Stimulated activated CD4-positive, alpha-beta T cell treated with anti-CD3 and anti-CD28 coated beads, Interleukin-15, amount 100 ng/mL, for 24 hours (primary cell): ENCODE data around the gene MRTO4.
"Not testable (repeated sequence)": the region's sequence is repeated elsewhere in the genome, so short reads cannot be mapped to it uniquely, and the experiment has no call there.

Experiments
- DNase-seq: peaks from one replicate; pipeline ENCODE4 v3.0.0-alpha.2; 2020

The MRTO4 gene

DNA sequence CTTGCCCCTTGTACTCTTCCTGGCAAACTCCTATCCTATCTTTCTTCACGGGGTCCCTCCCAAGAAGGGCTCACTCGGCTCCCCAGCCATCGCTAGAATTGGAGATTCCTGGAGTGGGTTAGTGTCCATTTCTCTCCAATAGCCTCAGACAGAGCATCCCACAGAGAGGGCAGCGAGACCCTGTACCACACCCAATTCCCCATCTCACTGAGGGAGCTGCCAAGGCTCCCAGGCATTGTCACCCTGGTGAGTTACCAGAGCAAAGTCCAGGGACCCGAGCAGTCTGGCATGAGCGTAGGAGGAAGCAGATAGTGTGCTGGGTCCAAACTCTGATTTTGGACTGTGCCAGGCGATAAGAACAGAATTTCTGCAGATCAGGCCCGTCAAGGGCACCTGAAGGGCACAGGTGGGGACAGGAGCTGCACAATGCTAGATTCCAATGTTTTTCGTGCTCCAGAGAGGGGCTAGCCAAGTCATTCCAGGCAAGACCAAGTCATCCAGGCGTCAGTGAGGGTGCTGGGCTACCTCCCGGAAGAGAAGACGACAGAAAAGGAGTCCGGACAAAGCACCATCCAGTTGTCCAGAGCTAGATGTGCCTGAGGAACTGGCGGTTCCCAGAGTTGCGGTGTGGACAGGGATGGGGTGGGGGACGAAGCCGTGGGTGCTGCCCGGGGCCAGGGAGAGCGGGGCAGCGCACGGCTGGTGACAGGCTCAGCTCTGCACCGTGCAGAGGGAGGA lies 21.7 kb downstream of the MRTO4 start:
- no peak for DNase-seq

DNA sequence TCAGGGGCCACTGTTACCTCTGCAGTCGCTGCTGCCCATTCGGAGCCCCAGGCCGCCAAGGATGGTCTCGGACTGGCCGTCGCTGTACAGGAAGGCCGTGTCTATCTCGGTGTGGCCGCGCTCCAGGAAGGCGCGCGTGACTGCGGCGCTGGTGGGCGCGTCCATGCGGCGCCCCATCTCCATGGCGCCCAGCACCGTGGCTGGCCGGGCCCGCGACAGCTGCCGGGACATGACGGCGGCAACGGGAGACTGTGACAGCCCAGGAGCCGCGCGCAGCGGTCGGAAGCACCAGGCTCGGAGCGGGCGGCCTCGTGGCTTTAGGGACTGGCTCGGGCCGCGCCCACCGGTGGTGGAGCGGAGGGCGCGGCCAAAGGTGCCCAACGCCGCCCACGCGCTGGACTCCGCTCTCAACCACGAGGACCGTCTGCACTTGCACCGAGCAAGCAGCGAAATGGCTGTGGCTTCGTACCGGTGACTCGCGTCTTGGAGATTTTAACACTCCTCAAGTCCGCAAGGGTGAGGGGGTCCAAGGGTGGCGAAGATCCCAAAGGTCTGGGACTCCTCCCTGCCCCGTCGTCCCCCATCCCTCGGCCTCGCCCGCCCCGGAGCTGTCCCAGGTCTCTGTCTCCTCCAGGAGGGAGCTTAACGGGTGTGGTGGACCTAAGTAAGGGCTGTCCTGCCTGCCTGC lies 22.4 kb downstream of the MRTO4 start:
- DNase-seq = not testable (repeated sequence)

DNA sequence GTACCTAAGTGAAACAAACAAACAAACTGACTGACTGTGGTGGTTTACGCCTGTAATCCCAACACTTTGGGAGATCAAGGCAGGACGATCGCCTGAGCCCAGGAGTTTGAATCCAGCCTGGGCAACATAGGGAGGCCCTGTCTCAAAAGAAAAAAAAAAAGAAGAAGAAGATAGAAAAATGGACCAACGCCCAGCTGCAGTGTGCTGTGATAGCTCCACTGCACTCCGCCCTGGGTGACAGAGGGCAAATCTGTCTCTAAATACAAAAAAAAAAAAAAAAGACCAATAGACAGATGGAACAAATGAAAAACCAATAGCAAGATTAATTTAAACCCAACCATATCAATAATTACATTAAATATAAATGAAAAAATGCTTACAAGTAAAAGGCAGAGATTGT lies 23.0 kb downstream of the MRTO4 start:
- DNase-seq = no peak

DNA sequence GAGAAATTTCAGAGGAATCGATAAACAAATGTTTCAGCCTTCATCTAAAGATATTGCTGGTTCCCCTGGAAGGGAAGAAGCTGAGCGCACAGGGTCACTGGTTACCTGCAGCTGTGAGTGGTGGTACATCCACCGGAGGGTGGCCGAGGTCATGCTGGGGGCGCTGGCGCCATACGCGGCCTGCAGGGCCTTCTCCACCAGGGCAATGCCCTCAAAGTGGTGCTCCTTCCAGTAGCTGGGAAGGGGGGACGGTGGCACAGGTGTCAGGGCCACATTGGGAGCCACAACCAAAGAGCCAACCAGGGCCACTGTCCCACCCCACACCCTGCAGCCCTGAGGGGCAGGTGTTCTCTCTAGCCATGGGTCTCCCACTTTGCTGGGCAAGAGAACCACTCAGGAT lies 32.3 kb downstream of the MRTO4 start:
- DNase-seq = no peak

DNA sequence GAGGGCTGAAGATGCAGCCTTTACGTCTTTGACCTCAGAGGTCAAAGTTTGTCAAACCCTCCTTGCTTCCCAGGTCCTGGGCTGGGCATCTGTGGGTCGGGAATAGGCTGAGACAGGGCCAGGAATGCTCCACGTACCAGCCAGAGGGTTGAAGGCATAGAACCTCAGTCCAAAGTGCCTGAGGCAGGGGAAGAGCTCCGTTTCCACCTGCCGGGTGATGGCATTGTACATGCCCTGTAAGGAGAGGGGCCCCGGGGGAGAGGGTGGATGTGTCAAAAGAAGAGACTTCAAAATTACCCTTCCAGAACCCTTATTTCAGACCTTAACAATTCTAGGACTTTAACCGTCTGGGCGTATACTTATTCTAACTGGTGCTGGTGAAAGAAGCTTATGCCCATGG lies 33.3 kb downstream of the MRTO4 start:
- DNase-seq = no peak

DNA sequence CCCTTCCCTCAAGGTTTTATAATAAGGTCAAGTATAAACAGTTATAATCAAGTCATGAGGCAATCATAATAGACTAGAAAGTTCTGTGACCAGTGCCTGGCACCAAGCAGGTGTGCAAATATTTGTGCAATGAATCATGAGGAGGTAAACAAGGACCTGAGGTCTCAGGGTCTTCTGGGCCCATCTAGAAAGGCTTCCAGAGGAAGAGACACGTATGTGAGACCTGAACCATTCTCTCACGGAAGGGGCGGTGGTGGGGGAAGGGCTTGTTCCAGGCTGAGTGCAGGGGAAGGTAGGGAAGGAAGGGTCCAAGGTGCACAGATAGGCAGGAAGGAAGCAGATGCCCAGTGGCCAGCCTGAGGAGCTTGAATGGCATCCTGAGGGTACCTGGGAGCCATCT lies 33.8 kb downstream of the MRTO4 start:
- not testable (repeated sequence) for DNase-seq

DNA sequence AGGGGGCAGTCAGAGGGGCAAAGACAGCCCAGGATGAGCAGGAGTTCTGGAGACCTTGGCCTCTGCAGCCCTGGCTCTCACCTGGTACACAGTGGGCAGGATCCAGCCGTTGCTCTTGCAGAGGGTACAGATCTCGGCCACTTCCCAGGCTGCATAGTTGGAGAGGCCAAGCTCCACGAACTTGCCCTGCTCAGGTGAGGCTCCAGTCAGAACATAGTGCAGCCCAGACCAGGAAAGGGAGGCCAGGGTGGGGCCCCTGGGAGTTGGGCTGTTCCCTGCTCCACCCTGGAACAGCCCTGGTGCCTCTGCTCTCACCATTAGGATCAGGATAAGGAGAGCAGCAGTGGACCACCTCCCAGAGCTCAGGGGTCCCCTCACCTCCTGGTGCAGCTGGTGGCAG lies 34.2 kb downstream of the MRTO4 start:
- not testable (repeated sequence) for DNase-seq

DNA sequence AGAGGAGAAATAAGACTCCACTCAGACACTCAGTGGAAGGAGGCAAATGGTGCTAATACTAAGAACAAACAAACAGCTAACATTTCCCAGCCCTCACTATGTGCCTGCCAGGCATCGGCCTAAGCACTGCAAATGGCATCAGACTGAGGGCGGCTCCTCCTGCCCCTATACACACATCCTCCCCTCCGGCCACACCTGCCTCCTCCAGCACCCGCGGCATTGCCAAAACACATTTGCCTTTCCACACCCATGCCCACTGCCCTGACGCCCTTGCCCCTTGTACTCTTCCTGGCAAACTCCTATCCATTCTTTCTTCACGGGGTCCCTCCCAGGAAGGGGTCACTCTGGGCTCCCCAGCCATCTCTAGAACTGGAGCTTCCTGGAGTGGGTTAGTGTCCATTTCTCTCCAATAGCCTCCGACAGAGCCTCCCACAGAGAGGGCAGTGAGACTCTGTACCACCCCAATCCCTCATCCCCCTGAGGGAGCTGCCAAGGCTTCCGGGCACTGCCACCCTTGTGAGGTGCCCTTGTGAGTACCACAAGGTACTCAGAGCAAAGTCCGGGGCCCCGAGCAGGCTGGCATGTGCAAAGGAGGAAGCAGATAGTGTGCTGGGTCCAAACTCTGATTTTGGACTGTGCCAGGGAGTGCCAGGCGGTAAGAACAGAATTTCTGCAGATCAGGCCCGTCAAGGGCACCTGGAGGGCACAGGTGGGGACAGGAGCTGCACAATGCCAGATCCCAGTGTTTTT lies 36.0 kb downstream of the MRTO4 start:
- DNase-seq = no peak

DNA sequence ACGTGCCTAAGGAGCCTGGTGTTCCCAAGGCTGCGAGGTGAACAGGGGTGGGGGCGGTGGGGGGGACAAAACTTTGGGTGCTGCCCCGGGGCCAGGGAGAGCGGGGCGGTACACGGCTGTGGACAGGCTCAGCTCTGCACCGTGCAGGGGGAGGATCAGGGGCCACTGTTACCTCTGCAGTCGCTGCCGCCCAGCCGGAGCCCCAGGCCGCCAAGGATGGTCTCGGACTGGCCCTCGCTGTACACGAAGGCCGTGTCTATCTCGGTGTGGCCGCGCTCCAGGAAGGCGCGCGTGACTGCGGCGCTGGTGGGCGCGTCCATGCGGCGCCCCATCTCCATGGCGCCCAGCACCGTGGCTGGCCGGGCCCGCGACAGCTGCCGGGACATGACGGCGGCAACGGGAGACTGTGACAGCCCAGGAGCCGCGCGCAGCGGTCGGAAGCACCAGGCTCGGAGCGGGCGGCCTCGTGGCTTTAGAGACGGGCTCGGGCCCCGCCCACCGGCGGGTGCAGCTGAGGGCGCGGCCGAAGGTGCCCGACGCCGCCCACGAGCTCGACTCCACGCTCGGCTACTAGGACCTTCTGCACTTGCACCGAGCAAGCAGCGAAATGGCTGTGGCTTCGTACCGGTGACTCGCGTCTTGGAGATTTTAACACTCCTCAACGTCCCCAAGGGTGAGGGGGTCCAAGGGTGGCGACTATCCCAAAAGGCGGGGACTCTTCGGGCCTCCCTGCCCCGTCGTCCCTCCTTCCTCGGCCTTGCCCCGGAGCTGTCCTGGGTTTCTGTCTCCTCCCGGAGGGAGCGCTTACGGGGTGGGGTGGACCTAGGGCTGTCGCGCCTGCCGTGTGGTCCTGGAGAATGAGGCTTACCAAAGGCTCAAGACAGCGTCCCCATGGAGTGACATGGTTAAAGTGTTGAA lies 37.0 kb downstream of the MRTO4 start, which contains the start of gene AKR7A3:
TSS of gene AKR7A3 (minus strand) at position 447 of the 918 bp plus-strand sequence. CDS start at position 386, 61 bp downstream.
- DNase-seq = peak; percentile 82

DNA sequence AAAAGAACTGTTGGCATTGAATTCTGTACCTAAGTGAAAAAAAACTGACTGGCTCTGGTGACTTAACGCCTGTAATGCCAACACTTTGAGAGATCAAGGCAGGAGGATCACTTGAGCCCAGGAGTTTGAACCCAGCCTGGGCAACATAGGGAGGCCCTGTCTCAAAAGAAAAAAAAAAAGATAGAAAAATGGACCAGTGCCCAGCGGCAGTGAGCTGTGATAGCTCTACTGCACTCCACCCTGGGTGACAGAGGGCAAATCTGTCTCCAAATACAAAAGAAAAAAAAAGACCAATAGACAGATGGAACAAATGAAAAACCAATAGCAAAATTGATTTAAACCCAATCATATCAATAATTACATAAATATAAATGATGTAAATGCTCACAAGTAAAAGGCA lies 37.6 kb downstream of the MRTO4 start:
- DNase-seq = no peak

DNA sequence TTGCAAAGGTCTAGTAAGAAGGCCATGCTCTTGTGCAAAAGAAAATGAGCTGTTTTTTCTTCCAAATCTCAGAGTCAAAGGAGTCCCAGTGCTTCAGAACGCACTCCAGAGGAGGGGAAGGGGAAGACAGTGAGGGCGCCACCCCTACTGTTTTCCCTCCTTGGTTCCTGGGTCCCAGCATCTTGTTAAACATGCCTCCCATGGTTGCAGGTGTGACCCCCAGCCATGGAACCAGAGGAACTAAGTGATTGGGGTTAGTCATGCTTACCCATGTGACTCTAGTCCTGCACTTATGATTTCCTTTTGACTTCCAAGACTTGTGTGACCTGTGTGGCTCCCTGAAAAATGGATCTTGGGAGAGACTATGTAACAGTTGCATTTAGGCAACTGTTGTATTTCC lies 43.0 kb downstream of the MRTO4 start:
- DNase-seq = no peak

DNA sequence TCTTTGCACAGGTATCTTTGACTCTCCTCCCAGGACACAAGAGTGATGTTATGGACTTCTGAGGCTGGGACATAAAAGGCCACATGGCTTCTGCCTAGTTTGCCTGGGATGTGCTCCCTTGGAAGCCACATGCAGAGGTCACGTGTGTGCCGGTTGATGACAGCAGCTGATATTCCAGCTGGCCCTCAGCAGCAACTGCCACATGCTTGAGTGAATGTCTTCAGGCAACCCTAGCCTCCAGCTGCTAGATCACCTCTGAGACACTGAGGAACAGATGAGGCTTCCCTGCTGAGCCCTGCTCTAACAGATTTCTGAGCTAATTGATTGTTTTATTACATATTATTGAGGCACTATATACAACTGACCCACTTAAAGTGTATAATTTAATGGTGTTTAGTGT lies 48.6 kb downstream of the MRTO4 start:
- no peak for DNase-seq

DNA sequence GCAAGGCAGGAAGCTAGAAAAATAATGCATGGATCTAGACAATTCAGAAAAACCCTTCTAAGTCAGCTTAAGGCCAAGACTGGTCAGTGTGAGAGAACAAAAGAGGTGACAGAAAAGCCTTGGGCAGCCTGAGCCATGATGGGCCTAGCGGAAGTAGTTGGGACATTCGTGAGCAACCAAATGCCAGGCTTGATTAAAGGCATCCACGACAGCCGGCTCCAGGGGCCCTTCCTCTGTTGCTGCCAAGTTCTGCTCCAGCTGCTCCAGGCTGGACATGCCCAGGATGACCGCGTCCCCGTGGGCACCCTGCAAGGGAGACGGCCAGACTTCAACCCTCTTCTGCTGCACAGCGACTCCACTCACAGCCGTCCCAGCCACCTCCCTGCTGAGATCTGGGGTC lies 52.5 kb downstream of the MRTO4 start:
- DNase-seq = not testable (repeated sequence)

DNA sequence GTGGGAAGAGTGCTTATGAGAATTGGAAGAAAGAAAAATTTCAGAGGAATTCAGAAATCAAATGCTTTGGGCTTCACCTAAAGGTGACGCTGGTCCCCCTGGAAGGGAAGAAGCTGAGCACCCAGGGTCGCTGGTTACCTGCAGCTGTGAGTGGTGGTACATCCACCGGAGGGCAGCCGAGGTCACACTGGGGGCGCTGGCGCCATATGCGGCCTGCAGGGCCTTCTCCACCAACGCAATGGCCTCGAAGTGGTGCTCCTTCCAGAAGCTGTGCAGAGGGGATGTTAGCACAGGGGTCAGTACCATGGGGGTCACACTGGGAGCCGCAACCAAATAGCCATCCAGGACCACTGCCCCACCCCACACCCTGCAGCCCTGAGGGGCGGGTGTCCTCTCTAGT lies 54.3 kb downstream of the MRTO4 start:
- no peak for DNase-seq

DNA sequence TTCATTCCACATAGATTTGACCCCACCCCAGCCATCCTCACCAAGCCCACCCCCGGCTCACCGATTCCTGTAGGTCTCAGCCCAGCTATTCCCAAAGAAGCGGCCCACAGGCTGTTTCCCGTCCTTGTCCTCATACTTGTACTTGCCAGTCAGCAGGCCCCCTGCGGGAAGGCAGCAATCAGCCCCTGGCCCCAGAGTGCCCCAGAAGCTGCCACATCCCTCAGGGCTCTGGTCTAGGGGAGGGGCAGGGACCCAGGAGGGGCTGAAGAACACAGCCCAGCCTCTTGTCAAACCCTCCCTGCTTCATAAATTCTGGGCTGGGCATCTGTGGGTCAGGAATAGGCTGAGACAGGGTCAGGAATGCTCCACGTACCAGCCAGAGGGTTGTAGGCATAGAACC lies 55.3 kb downstream of the MRTO4 start:
- no peak for DNase-seq

DNA sequence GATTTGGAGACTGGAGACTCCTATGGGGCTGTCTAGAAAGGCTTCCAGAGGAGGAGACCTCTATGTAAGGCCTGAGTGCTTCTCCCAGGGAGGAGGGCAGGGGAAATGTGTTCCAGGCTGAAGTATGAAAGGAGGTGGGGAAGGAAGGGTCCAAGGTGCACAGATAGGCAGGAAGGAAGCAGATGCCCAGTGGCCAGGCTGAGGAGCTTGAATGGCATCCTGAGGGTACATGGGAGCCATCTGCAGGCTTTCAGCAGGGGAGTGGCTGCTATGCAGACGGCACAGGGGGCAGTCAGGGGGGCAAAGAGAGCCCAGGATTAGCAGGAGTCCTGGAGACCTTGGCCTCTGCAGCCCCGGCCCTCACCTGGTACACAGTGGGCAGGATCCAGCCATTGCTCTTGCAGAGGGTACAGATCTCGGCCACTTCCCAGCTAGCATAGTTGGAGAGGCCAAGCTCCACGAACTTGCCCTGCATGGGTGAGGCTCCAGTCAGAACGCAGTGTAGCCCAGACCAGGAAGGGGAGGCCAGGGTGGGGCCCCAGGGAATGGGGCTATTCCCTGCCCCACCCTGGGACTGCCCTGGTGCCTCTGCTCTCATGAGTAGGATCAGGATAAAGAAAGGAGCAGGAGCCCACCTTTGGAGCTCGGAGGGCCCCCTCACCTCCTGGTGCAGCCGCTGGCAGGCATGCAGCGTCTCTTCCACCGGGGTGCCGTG lies 56.3 kb downstream of the MRTO4 start:
- DNase-seq = no peak

DNA sequence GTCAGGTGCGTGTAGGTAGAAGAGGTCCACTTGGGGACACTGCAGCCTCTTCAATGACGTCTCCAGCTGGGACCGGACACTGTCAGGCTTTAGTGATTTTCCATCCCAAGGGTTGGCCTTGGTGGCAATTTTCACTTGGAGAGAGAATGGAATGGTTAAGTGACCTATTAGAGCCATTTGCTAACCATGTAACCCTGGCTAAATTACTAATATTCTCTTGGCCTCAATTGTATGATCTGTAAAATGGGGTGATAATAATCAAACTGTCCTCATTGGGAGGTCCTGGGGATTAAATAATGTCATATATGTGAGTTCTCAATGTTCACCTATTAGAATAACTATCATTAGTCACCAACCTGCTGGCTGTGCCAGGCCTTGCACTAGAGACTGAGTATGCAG lies 56.9 kb downstream of the MRTO4 start:
- no peak for DNase-seq

DNA sequence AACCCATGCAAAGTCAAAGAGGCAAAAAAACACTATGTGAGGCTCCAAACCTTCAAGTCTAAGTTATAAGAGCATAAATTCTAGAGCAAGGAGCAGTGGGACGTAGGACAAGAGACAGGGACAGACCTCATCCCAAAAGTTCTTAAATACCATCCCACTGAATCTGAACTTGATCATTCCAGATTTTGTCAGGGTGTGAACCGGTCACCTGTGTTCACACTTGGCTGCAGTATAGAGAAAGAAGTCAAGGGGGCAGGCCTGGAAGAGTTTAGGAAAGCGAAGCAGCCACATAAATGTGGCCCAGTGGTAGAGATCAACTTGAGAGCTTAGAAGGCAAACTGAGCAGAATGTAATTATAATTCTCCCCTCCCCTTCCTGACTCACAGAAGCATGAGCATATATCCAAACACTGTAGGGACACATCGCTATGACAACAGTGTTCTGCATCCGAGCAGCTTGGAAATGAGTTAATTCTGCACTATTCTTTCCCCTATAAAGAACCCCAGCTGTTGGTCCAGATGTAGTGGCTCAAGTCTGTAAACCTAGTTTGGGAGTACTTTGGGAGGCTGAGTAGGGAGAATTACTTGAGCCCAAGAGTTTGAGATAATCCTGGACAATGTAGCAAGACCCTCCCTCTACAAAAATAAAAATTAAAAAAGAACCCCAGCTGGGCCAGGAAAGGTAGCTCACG lies 57.7 kb downstream of the MRTO4 start:
- DNase-seq = no peak
